AG04449 (cell line): ENCODE results near the gene SUGCT.

Experiments
- CTCF ChIA-PET: fragments of 350-600 bp; formaldehyde crosslinking; extraction: SDS; loops from one replicate; lab custom pipeline; 2021; ENCODE audit warnings: antibody characterized with exemption; lab: Yijun Ruan, JAX
- POLR2A ChIA-PET: fragments of 400-600, 350-600 bp; formaldehyde crosslinking; extraction: SDS; loops from one replicate; lab custom pipeline; 2020; ENCODE audit warnings: antibody characterized with exemption, inconsistent platforms; lab: Yijun Ruan, JAX
- DNase-seq: peaks from one replicate; pipeline ENCODE4 v3.0.0-alpha.2; 2010; ENCODE audit warnings: low read depth, low spot score
- H3K4me3 ChIP-seq: 2 replicates; pipeline ENCODE4 v1.5.1; 2011; ENCODE audit warnings: low read depth, mild to moderate bottlenecking, control low read depth, low read length
- TF ChIP-seq, protein P1 (sequence below): IDR thresholded peaks from one replicate; pipeline ENCODE4 v1.5.1; 2011; ENCODE audit warnings: mild to moderate bottlenecking, moderate library complexity, low read length, control low read depth, inconsistent platforms; ENCODE audit not compliant: insufficient read depth; ENCODE audit errors: missing control alignments

Gene SUGCT

DNA sequence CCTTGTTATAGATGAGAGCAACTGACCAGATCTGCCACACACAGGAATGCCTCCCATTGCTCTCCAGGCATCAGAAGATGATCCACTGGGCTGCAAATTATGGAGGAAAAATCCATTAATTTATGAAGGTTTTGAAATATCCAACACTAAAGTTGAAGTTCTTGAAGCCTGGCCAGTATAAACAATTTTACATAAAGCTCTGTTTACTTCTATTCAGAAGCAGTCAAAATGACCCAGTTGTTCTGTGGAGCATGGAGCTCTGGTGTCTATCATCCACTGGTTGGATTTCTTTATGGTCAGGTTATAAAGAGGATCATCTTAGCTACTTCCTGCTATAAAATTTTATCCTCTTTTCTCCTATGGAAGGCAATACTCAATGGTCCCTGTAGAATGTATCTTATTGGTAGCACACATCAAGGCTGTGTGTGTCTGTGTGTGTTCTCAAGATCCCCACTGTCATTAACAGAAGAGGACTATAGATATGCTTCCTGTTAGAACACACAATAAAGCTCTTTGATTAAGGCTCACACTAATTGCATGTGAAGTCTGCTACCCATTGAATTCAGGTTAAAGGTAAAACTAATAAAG, 747.4 kb downstream of the SUGCT start:
- TF ChIP-seq, protein P1, sequence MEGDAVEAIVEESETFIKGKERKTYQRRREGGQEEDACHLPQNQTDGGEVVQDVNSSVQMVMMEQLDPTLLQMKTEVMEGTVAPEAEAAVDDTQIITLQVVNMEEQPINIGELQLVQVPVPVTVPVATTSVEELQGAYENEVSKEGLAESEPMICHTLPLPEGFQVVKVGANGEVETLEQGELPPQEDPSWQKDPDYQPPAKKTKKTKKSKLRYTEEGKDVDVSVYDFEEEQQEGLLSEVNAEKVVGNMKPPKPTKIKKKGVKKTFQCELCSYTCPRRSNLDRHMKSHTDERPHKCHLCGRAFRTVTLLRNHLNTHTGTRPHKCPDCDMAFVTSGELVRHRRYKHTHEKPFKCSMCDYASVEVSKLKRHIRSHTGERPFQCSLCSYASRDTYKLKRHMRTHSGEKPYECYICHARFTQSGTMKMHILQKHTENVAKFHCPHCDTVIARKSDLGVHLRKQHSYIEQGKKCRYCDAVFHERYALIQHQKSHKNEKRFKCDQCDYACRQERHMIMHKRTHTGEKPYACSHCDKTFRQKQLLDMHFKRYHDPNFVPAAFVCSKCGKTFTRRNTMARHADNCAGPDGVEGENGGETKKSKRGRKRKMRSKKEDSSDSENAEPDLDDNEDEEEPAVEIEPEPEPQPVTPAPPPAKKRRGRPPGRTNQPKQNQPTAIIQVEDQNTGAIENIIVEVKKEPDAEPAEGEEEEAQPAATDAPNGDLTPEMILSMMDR = no peak
- POLR2A ChIA-PET = no interaction called here
- DNase-seq = no peak
- no peak overlapping the region for H3K4me3 ChIP-seq
- CTCF ChIA-PET = interaction anchor here (0.7 kb wide), 2 partner anchors 11 to 121 kb away, joined by 3 to 4 read pairs; no protein-coding TSS in a partner anchor

DNA sequence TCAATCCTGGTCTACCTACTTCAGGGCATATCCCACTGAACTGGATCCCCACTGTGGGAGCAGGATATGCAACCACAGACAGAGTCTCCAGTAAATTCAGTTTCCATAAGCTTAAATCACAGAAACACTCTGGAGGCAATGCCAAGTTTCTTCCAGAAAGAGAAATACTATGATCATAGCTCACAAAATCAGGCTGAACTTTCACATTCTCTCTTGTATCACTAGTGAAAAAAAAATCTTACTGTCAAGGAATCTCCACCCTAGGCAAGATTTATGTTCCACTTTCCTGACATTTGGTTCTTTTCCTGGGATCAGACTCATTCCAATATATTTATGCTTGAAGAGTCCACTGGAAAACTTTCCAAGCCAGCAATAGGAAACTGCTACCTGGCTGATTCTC, 749.0 kb downstream of the SUGCT start:
- ChIA-PET POLR2A (no interaction called here), CTCF (interaction anchor here (1.0 kb wide), 1 partner anchor 651 kb away, joined by 3 read pairs; no protein-coding TSS in a partner anchor)
- no peak overlapping the region for H3K4me3 ChIP-seq
- TF ChIP-seq, protein P1 = no peak
- DNase-seq = no peak

DNA sequence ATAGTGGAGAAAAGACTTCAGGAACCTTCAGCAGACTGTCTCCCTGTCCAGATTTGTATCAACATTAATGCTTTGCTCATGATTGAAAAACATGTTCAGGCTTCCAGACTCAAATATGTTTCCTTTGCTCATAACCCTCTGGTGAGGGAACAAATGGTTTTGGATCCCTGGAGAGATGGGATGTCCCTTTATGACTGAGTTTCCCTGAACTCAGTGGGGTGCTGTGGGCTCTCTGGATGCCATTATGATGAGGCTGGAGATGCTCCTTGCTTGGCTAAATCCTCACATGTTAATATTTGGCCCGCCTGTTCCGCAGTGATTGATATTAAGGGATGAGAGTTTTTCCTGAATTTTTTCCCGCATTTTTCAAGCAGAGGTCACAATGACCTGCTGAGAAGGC, 749.4 kb downstream of the SUGCT start:
- TF ChIP-seq, protein P1 = no peak
- no peak overlapping the region for H3K4me3 ChIP-seq
- CTCF ChIA-PET = interaction anchor here (1.0 kb wide), 1 partner anchor 651 kb away, joined by 3 read pairs; no protein-coding TSS in a partner anchor
- no peak for DNase-seq
- POLR2A ChIA-PET = no interaction called here

DNA sequence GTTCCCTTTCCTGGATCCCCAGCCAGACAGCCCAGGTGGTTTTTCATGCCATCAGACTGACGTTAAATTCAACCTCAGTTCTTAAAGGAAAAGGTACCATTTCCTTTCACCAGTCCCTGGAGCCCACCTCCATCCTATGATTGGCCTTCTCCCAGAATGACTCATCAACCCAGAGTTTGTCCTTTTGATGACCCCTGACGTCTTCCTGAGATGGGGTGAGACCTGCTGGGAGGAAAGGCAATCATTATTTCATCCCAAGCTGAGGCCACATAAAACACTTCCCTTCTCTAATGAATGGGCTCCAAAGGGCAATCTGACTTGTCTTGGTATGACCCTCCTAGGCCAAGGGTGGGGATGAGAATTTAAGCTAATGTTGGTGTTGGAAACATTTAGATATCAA, 750.7 kb downstream of the SUGCT start:
- no peak for DNase-seq
- TF ChIP-seq, protein P1 = no peak
- CTCF ChIA-PET = interaction anchor here (1.2 kb wide), 1 partner anchor 19 kb away, joined by 3 read pairs; no protein-coding TSS in a partner anchor
- POLR2A ChIA-PET = no interaction called here
- H3K4me3 ChIP-seq = no peak overlapping the region

DNA sequence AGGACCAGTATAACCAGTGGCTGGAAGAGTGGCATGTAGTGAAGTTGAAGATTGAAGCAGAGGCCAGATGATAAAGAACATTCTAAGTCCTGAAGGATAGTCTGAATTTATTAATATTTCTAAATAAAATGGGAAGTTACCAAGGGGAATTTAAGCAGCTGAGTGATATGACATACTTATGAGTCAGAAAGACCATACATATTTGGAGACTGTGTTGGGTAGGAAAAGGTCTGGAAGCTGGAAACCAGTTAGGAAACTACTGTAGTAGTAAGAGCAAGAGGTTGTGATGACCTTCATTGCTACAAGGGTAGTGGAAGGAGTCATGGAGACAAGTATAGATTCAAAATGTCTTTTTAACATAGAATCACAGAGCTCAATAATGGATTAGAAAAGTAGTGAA, 752.3 kb downstream of the SUGCT start:
- CTCF ChIA-PET = no interaction called here
- H3K4me3 ChIP-seq = no peak overlapping the region
- no peak for DNase-seq
- TF ChIP-seq, protein P1 = no peak
- POLR2A ChIA-PET = no interaction called here

DNA sequence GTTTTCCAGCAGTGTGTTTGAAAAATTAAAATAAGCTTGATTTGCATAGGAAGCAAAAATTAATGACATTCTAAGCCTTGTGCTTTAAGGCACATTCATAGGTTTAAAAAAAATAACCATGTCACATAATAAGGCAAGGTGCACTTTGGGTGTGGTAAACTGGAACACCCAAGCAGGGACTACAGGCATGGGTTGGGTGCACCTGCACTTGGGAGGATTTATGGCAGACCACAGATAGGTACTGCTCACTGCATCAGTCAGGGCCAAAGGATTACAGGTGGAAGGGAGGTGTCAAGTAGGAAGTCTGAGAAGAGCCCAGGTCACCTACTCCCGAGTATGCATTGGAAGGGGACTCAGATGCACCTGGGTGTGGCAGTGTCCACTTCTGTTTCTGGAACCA, 753.7 kb downstream of the SUGCT start:
- ChIA-PET POLR2A (no interaction called here), CTCF (interaction anchor here (1.2 kb wide), 1 partner anchor 12 kb away, joined by 3 read pairs; no protein-coding TSS in a partner anchor)
- H3K4me3 ChIP-seq = no peak overlapping the region
- TF ChIP-seq, protein P1 = no peak
- no peak for DNase-seq
